GM18507 (cell line): ENCODE measurements around the gene YBX1.
A peak's percentile ranks its signal among the peaks of the same experiment; 100 is the strongest.
"Not testable (repeated sequence)": the region's sequence is repeated elsewhere in the genome, so short reads cannot be mapped to it uniquely, and the experiment has no call there.

Experiments used
- DNase-seq: peaks from one replicate; pipeline ENCODE4 v3.0.0; 2011; ENCODE audit warnings: low read depth; ENCODE audit not compliant: insufficient read length; ENCODE audit errors: extremely low spot score
- FAIRE-seq: peaks from 2 replicates; lab custom pipeline; 2011; peaks lifted over from hg19 to GRCh38; lab: Jason Lieb, UNC

YBX1 gene

GRCh38 chr1:42681741-42682483, at the start of gene YBX1:
YBX1 (plus strand) TSS chr1:42682418; CDS start chr1:42682566, 148 bp downstream.
- peak; percentile 95 for FAIRE-seq

GRCh38 chr1:42639116-42639515, 43.1 kb upstream of the YBX1 start:
- FAIRE-seq, result no peak
- DNase-seq, result no peak

More at GRCh38 chr1:42681741-42682483, at the start of gene YBX1:
- peak; percentile 91 for DNase-seq

DNA sequence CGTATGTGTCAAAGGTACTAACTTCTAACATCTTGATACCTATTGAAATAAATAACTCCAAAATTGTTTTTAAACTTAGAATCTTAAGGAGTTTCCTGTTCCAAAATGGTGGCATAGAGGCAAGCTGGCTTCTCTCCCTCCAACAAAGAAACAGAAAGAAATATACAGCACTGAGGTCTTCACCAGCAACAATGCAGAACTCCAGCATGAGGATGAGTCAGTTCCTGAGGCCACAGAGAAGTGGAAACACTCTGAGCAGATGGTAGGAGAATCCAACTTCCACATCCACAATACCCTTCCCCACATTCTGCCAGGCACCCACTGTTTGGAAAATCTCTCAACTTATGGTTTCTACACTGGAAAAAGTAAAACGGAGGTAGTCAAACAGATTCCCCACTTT, 36.2 kb upstream of the YBX1 start:
- FAIRE-seq (no peak), DNase-seq (no peak)

DNA sequence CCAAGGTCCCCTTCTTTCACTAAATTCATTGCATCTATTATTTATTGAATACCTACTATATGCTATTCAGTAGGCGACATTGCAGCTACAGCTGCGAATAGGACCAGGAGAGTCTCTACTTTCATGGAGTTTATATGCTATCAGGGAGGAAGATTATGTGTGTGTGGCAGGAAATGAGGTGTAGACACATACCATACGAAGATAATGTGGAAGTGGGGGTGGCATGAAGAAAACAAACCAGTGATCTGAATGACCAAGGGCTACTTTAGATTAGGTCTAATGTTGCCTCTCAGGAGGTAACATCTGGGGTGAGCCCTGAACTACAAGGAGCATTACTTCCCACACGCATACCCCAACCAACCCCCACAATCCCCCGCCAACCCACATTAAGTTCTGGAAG, 25.0 kb upstream of the YBX1 start:
- FAIRE-seq (no peak), DNase-seq (no peak)

GRCh38 chr1:42657981-42658876, 24.0 kb upstream of the YBX1 start, which contains the start of gene PPIH:
PPIH (plus strand) TSS chr1:42658423; CDS start chr1:42658447, 24 bp downstream.
- DNase-seq (peak; percentile 91), FAIRE-seq (peak; percentile 96)

GRCh38 chr1:42658877-42659337, 23.3 kb upstream of the YBX1 start:
- FAIRE-seq, result no peak
- DNase-seq, result no peak

GRCh38 chr1:42660907-42661500, 21.2 kb upstream of the YBX1 start:
- DNase-seq, result no peak

DNA sequence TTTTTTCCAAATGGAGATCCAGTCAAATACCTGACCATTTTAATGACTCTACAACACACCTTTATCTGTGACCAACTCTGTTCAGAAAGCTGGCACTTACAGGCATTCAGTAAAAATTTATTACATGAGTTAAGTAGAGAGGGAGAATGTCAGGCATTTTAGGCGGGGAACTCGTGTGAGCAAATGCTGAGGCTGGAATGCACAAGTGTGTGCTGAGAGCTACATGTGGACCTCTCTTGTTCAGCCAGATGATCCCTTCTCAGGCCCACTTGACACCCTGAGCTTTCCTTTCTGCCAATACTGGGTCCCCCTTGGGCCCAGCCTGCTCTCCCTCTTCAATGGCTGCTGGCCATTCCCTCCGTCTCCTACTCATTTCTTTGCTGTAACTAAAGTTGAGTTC, 12.3 kb upstream of the YBX1 start:
- FAIRE-seq (no peak), DNase-seq (no peak)

More at GRCh38 chr1:42660907-42661500, 21.2 kb upstream of the YBX1 start:
- no peak for FAIRE-seq

GRCh38 chr1:42670425-42670824, 11.8 kb upstream of the YBX1 start:
- no peak for FAIRE-seq
- DNase-seq, result no peak

GRCh38 chr1:42674214-42674613, 8.0 kb upstream of the YBX1 start:
- no peak for DNase-seq
- FAIRE-seq, result no peak

DNA sequence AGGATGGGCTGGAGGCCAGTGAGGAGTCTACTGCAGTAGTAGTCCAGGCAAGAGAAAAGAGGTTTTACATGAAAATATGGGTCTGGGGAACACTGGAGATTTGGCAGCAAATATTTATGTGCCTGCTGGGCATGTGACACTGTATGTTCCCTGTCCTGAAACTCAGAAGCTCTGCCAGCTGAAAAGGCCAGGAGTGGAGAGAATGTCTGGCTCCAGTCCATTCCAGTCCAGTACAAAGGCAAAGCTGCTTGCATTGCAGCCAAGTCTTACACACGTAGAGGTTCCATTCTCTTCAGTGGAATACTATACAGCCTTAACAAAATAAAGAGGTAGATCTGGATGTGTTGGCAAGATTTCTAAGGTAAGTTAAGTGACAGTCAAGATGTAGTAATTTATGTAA, 7.5 kb upstream of the YBX1 start:
- no peak for FAIRE-seq
- no peak for DNase-seq

- FAIRE-seq, result no peak
- no peak for DNase-seq
Measured at GRCh38 chr1:42675467-42675866, 6.8 kb upstream of the YBX1 start.

- FAIRE-seq (no peak), DNase-seq (no peak)
Measured at GRCh38 chr1:42676534-42677087, 5.6 kb upstream of the YBX1 start.

DNA sequence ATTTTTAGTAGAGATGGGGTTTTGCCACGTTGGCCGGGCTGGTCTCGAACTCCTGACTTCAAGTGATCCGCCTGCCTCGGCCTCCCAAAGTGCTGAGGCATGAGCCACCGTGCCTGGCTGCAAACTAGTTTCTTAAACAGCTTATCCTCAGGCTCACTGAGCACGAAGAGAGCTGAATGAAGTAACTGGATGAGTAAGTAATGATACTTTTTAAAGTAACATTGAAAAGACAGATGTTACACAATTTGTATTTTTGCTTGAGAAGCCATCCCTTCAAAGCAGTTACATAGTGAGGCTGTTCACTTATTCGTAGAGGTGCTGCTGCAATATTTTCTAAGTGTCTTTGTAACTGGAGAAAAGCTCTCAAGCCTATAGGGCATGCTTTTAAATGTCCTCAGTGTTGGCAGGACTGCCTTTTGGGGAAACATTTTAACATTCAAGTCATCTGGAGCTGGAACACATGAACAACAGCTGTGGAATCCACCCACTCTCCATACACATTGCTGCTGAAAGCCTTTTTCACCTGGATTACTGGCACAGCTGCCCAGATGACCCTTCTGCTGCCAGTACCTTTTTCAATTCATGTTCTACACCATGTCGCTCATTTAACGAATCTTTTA, 2.7 kb upstream of the YBX1 start:
- FAIRE-seq, result no peak

DNA sequence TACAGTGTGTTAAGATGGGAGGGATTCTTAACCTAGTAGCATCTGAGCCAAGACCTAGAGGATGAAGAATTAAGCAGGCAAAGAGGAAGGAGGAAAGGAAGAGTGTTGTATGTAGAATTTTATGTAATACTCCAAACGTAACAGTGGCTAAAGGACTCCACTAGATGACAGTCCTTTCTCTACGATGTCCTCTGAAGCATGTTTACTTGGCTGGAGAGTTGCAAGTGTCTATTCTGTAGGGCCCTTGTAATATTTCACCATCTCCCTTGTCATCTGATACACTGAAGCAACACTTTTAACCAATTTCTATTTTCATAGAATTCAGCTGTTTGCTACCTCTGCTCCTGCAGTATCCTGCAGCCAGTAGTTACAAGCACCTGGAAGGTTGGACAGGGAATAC, 2.2 kb upstream of the YBX1 start:
- no peak for FAIRE-seq

More for the DNA sequence above, 2.7 kb upstream of the YBX1 start:
- no peak for DNase-seq

DNA sequence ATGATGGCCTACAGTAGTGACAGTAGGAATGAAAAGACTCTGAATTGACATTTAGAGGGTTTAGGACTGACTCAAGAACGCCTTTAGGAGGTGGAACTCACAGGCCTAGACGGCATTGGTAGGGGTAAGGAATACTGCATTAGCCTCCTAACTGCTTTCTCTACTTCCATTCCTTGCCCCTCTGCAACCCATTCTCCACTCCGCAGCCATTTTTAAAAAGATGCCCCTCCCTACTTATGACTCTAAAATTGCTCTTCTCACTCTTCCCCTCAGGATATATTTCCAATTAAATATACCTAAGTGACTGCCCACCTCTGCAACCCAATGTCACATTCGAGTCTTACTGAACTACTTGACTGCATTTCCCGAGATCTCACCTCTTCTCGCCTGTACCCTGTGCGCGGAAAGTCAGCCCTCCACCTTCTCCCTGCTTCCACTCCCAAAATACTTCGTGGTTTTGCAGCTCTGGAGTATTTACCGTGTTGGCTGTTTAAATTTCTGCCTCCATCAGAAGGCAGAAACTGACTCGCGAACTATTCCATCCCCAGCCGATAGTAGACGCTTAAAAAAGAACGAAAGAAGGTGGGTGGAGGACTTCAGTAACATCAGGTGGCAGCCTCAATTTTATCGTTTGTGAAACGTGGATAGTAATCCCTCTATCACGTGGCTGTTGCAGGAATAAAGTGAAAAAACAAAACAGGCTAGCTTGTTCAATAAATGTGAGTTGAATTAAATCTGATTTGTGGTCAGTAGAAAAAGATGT, 1.1 kb upstream of the YBX1 start:
- FAIRE-seq, result peak; percentile 5
- DNase-seq, result no peak

More for the DNA sequence above, 2.2 kb upstream of the YBX1 start:
- no peak for DNase-seq

GRCh38 chr1:42682484-42682738, 193 bp downstream of the YBX1 start:
- DNase-seq, FAIRE-seq: not testable (repeated sequence)

GRCh38 chr1:42682739-42683531, 717 bp downstream of the YBX1 start:
- FAIRE-seq (peak; percentile 69), DNase-seq (peak; percentile 50)
